ENCODE measurements around the gene GULP1. TPM values are rescaled to one million over a fixed set of nuclear protein-coding genes. Genes with fewer than 3 reads are reported as not detected.
"Not testable (repeated sequence)": the region's sequence is repeated elsewhere in the genome, so short reads cannot be mapped to it uniquely, and the experiment has no call there.

Gene GULP1
- total and polyA plus RNA-seq, 2 of the 4 experiments (the other 2 are of a cell fraction): 24.4 to 40.1 TPM

- H3K36me3 ChIP-seq (ENCODE audit: control insufficient read depth, insufficient read depth, low read length); H2BK20ac ChIP-seq (ENCODE audit: low read depth, low read length); H4K5ac ChIP-seq (ENCODE audit: low read depth, low read length); H2BK5ac ChIP-seq (ENCODE audit: low read depth, low read length, poor library complexity, severe bottlenecking); H4K20me1 ChIP-seq (ENCODE audit: insufficient read depth, low read length); H3K4ac ChIP-seq (ENCODE audit: low read depth, low read length); POLR2A ChIA-PET (ENCODE audit: unreplicated experiment); H3K9ac ChIP-seq (ENCODE audit: low read depth, low read length); H4K8ac ChIP-seq (ENCODE audit: low read depth in 2 of 2, low read length in 2 of 2); H4K91ac ChIP-seq (ENCODE audit: insufficient read depth, low read depth, low read length); H3K4me1 ChIP-seq (ENCODE audit: control insufficient read depth, insufficient read depth, low read length); H3K9me1 ChIP-seq (ENCODE audit: insufficient read depth, low read length); intact Hi-C loops (cut with micrococcal nuclease); dilution Hi-C loops (cut with HindIII; ENCODE audit: low sequenced_read_pairs, unreplicated experiment); H2AK9ac ChIP-seq (replicated peaks; ENCODE audit: low read depth, low read length, poor library complexity); H3K18ac ChIP-seq (ENCODE audit: low read depth, low read length); H2AFZ ChIP-seq (replicated peaks; ENCODE audit: low read length, poor library complexity); ATAC-seq (ENCODE audit: low read depth); H2BK120ac ChIP-seq (ENCODE audit: low read depth, low read length); H3K56ac ChIP-seq (ENCODE audit: extremely low read depth, insufficient read depth, low read length); H3K4me2 ChIP-seq (ENCODE audit: low read depth, low read length); H3K27ac ChIP-seq (ENCODE audit: insufficient read depth, low read length); H3K23ac ChIP-seq (ENCODE audit: low read depth, low read length); H2BK15ac ChIP-seq (ENCODE audit: low read depth, low read length); H3K9me3 ChIP-seq (ENCODE audit: control insufficient read depth, insufficient read depth, low read length); DNase-seq; H3K14ac ChIP-seq (replicated peaks; ENCODE audit: low read depth, low read length); in situ Hi-C loops (cut with MboI; ENCODE audit: low sequenced_read_pairs); H3K4me3 ChIP-seq (ENCODE audit: insufficient read depth, low read depth, low read length); BruUV-seq (replicated peaks); H3K27me3 ChIP-seq (ENCODE audit: control insufficient read depth, insufficient read depth, low read length); H2AK5ac ChIP-seq (ENCODE audit: low read depth, low read length): not testable (repeated sequence)
- no CpG with 5 or more reads among the region's 3 CpGs for WGBS, 2 experiments (ENCODE audit: extremely low coverage in 2 of 2, insufficient read length in 1 of 2)
- peaks cover 17 to 25% of the 10 kb centered on the region in 2 experiments for H3K79me1 ChIP-seq (ENCODE audit: low read depth in 1 of 2, low read length in 2 of 2)
- CTCF ChIA-PET: interaction anchor here (0.6 to 1.5 kb wide), 2 partner anchors 10 to 53 kb away, joined by 3 to 7 read pairs; no protein-coding TSS in a partner anchor
These were observed 174.4 kb downstream of the GULP1 start for GRCh38 chr2:188466078-188466477.
